Neural progenitor cell (in vitro differentiated cells): ENCODE data around the gene AZU1. TPM values are rescaled to one million over a fixed set of nuclear protein-coding genes. Genes with fewer than 3 reads are reported as not detected.

ENCODE experiments used
- DNase-seq: peaks from one replicate; pipeline ENCODE4 v3.0.0-alpha.2; 2016; ENCODE audit warnings: low spot score
- H2AFZ ChIP-seq: fragments of 200-600 bp; sonication (generic); replicated peaks from 2 replicates; pipeline ENCODE4 v1.6.1; 2016; ENCODE audit warnings: antibody characterized with exemption
- H3F3A ChIP-seq: fragments of 200-600 bp; sonication (generic); 2 replicates; pipeline ENCODE4 v1.6.1; 2016; ENCODE audit warnings: antibody characterized with exemption, low read depth
- H3K27ac ChIP-seq: fragments of 200-600 bp; sonication (generic); 2 replicates; pipeline ENCODE4 v1.5.1; 2016; ENCODE audit warnings: mild to moderate bottlenecking
- H3K27me3 ChIP-seq: fragments of 200-600 bp; sonication (generic); 2 replicates; pipeline ENCODE4 v1.6.1; 2016; ENCODE audit warnings: mild to moderate bottlenecking, moderate library complexity
- H3K36me3 ChIP-seq: fragments of 200-600 bp; sonication (generic); 2 replicates; pipeline ENCODE4 v1.5.1; 2016
- H3K4me1 ChIP-seq: fragments of 200-600 bp; sonication (generic); 2 replicates; pipeline ENCODE4 v1.6.1; 2016; ENCODE audit warnings: mixed run types
- H3K4me2 ChIP-seq: fragments of 200-600 bp; sonication (generic); 2 replicates; pipeline ENCODE4 v1.6.1; 2016
- H3K4me3 ChIP-seq: fragments of 200-600 bp; sonication (generic); 2 replicates; pipeline ENCODE4 v1.5.1; 2016
- H3K79me2 ChIP-seq: fragments of 200-600 bp; sonication (generic); 2 replicates; pipeline ENCODE4 v1.6.1; 2016; ENCODE audit warnings: low read depth
- H3K9ac ChIP-seq: fragments of 200-600 bp; sonication (generic); 2 replicates; pipeline ENCODE4 v1.6.1; 2016
- H3K9me3 ChIP-seq: fragments of 200-600 bp; sonication (generic); 2 replicates; pipeline ENCODE4 v1.5.1; 2016; ENCODE audit warnings: low read depth
- H4K20me1 ChIP-seq: fragments of 200-600 bp; sonication (generic); 2 replicates; pipeline ENCODE4 v1.6.1; 2016; ENCODE audit warnings: low read depth
- H3K27ac Mint-ChIP-seq: 3 replicates; pipeline ENCODE4 v1.8.0; 2021; ENCODE audit warnings: mixed read lengths
- H3K27me3 Mint-ChIP-seq: 2 replicates; pipeline ENCODE4 v1.8.0; 2022; ENCODE audit warnings: low read depth, mild to moderate bottlenecking, inconsistent platforms, moderate library complexity, mixed read lengths; ENCODE audit not compliant: insufficient read depth
- H3K36me3 Mint-ChIP-seq: 3 replicates; pipeline ENCODE4 v1.8.0; 2021; ENCODE audit warnings: mixed read lengths
- H3K4me1 Mint-ChIP-seq: 3 replicates; pipeline ENCODE4 v1.8.0; 2021; ENCODE audit warnings: mixed read lengths
- H3K4me3 Mint-ChIP-seq: 3 replicates; pipeline ENCODE4 v1.8.0; 2021; ENCODE audit warnings: mild to moderate bottlenecking, moderate library complexity, mixed read lengths
- H3K9me3 Mint-ChIP-seq: 3 replicates; pipeline ENCODE4 v1.8.0; 2020; ENCODE audit warnings: mixed read lengths
- EZH2 ChIP-seq: fragments of 200-600 bp; sonication (generic); IDR thresholded peaks from 2 replicates; pipeline ENCODE4 v1.6.1; 2017; ENCODE audit warnings: antibody characterized with exemption, mild to moderate bottlenecking, moderate library complexity
- EZH2phosphoT487 ChIP-seq: fragments of 200-600 bp; sonication (generic); IDR thresholded peaks from 2 replicates; pipeline ENCODE4 v1.6.1; 2017; ENCODE audit warnings: antibody characterized with exemption
- total RNA-seq: library from RNA; depleted of rRNA; stranded (reverse); fragments of >200 nt; gene quantifications from 2 replicates; pipeline ENCODE4 v1.2.3, GENCODE V29; 2015; ENCODE audit warnings: low replicate concordance
- TF ChIP-seq, protein P1 (sequence below): fragments of 200-600 bp; sonication (generic); IDR thresholded peaks from 2 replicates; pipeline ENCODE4 v1.5.1; 2017; ENCODE audit warnings: antibody characterized with exemption, mild to moderate bottlenecking

AZU1 gene
- total RNA-seq, 1 donor from 2014 or later, result 1.0 TPM

DNA sequence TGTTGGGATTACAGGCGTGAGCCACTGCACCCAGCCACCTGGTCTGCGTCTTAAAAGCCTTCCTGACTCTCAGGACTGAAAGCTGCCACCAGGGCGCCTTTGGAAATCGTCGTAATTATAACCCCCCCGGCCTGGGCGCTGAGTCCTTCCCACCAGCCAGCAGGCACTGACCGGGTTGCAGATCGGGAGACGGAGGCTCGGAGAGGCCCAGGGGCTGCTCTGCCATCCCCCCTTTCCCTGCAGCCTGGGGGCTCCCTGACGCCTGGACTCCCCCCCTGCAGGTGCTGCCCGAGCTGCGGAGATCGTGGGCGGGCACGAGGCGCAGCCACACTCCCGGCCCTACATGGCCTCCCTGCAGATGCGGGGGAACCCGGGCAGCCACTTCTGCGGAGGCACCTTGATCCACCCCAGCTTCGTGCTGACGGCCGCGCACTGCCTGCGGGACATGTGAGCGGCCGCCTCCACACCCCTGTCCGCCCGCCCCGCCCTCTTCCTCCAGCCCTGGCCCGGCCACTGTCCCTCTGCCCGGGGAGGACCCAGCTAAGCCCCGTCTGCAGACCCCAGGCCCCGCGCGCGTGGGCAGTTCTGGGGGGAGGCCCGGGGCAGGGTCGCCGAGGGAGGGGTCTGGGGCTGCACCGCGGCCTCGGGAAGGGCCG lies 15.7 kb downstream of the AZU1 start:
- Histone ChIP-seq H3K79me2 (no peaks in the 10 kb centered on the region), H4K20me1 (no peaks in the 10 kb centered on the region), H3K4me2 (peak overlapping the region; percentile 83), H3K4me1 (peaks cover 3% of the 10 kb centered on the region), H3K9me3 (no peaks in the 10 kb centered on the region), H3K27ac (no peak overlapping the region), H3F3A (peaks cover 18% of the 10 kb centered on the region), H3K27me3 (peaks cover 46% of the 10 kb centered on the region), H2AFZ (no peak overlapping the region), H3K4me3 (peak overlapping the region; percentile 41), H3K9ac (no peak overlapping the region), H3K36me3 (no peaks in the 10 kb centered on the region)
- Mint-ChIP-seq H3K9me3 (peaks cover 3% of the 10 kb centered on the region), H3K4me3 (peak overlapping the region; percentile 77), H3K4me1 (peaks cover 17% of the 10 kb centered on the region), H3K27ac (no peak overlapping the region), H3K36me3 (no peaks in the 10 kb centered on the region), H3K27me3 (peaks cover 32% of the 10 kb centered on the region)
- TF ChIP-seq, protein P1, sequence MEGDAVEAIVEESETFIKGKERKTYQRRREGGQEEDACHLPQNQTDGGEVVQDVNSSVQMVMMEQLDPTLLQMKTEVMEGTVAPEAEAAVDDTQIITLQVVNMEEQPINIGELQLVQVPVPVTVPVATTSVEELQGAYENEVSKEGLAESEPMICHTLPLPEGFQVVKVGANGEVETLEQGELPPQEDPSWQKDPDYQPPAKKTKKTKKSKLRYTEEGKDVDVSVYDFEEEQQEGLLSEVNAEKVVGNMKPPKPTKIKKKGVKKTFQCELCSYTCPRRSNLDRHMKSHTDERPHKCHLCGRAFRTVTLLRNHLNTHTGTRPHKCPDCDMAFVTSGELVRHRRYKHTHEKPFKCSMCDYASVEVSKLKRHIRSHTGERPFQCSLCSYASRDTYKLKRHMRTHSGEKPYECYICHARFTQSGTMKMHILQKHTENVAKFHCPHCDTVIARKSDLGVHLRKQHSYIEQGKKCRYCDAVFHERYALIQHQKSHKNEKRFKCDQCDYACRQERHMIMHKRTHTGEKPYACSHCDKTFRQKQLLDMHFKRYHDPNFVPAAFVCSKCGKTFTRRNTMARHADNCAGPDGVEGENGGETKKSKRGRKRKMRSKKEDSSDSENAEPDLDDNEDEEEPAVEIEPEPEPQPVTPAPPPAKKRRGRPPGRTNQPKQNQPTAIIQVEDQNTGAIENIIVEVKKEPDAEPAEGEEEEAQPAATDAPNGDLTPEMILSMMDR, result peak; percentile 15
- peak; percentile 65 for TF ChIP-seq EZH2
- TF ChIP-seq EZH2phosphoT487, result no peak
- DNase-seq, result peak; percentile 79

DNA sequence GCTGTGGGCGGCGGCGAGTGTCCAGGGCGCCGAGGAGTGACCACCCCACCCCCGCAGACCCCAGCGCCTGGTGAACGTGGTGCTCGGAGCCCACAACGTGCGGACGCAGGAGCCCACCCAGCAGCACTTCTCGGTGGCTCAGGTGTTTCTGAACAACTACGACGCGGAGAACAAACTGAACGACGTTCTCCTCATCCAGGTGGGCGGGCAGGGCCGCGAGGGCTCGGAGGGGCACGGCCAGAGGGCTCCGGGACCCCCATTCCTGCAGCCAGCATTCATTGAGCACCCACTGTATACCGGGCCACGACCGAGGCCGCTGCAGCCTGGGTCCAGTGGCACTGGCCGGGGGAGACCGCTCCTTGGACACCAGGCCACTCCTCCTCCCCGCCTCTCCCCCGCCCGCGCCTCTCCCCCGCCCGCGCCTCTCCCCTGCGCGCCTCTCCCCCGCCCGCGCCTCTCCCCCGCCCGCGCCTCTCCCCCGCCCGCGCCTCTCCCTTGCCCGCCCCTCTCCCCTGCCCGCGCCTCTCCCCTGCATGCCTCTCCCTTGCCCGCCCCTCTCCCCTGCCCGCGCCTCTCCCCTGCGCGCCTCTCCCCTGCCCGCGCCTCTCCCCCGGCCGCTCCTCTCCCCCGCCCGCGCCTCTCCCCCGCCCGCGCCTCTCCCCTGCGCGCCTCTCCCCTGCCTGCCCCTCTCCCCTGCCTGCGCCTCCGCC lies 16.4 kb downstream of the AZU1 start:
- Mint-ChIP-seq H3K4me3 (peak overlapping the region; percentile 64), H3K4me1 (peaks cover 17% of the 10 kb centered on the region), H3K36me3 (no peaks in the 10 kb centered on the region), H3K9me3 (peaks cover 3% of the 10 kb centered on the region), H3K27me3 (peaks cover 32% of the 10 kb centered on the region), H3K27ac (no peak overlapping the region)
- Histone ChIP-seq H3K9ac (no peak overlapping the region), H3K79me2 (no peaks in the 10 kb centered on the region), H3K27me3 (peaks cover 46% of the 10 kb centered on the region), H3K9me3 (no peaks in the 10 kb centered on the region), H2AFZ (no peak overlapping the region), H3K36me3 (no peaks in the 10 kb centered on the region), H3K4me1 (peaks cover 3% of the 10 kb centered on the region), H3K4me3 (peak overlapping the region; percentile 41), H4K20me1 (no peaks in the 10 kb centered on the region), H3K27ac (no peak overlapping the region), H3F3A (peaks cover 18% of the 10 kb centered on the region), H3K4me2 (peak overlapping the region; percentile 83)
- peak; percentile 42 for DNase-seq
- TF ChIP-seq EZH2phosphoT487 (no peak), EZH2 (peak; percentile 36)

DNA sequence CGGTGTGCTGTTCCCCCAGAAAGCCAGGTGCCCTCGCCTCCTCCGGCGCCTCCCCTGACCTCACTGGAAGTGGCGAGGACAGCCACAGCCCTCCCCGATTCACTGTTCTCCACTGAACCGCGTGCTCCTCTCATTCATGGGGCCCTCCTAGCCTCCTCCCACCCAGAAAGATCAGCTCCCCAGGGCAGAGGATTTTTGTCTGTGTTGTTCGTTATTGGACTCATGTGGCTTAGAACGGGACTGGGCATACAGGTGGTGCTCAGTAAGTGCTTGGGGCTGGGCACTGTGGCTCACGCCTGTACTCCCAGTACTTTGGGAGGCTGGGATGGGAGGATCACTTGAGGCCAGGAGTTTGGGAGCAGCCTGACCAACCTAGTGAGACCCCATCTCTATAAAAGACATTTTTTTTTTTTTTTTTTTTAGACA lies 16.9 kb downstream of the AZU1 start:
- Histone ChIP-seq H3K4me1 (peaks cover 3% of the 10 kb centered on the region), H3K27ac (no peak overlapping the region), H3K4me3 (no peak overlapping the region), H3K4me2 (no peak overlapping the region), H3K9ac (no peak overlapping the region), H3K36me3 (no peaks in the 10 kb centered on the region), H3K9me3 (no peaks in the 10 kb centered on the region), H2AFZ (no peak overlapping the region), H3F3A (peaks cover 18% of the 10 kb centered on the region), H3K79me2 (no peaks in the 10 kb centered on the region), H3K27me3 (peaks cover 46% of the 10 kb centered on the region), H4K20me1 (no peaks in the 10 kb centered on the region)
- DNase-seq, result peak; percentile 46
- no peak for TF ChIP-seq EZH2phosphoT487
- TF ChIP-seq, protein P1, result no peak
- no peak for TF ChIP-seq EZH2
- peaks cover 32% of the 10 kb centered on the region for H3K27me3 Mint-ChIP-seq
- peaks cover 3% of the 10 kb centered on the region for H3K9me3 Mint-ChIP-seq
- H3K4me3 Mint-ChIP-seq, result peak overlapping the region; percentile 57
- H3K27ac Mint-ChIP-seq, result no peak overlapping the region
- H3K4me1 Mint-ChIP-seq, result peaks cover 17% of the 10 kb centered on the region
- H3K36me3 Mint-ChIP-seq, result no peaks in the 10 kb centered on the region
